NCI-H774 (cell line): ENCODE results near the gene OOSP2.

Experiments used
- DNase-seq: peaks from one replicate; lab custom pipeline; 2025; lab: John Stamatoyannopoulos, UW

The OOSP2 gene

GRCh38 chr11:60080535-60080934 is 40.3 kb downstream of the OOSP2 start:
- no peak for DNase-seq

GRCh38 chr11:60084631-60085273 is 44.5 kb downstream of the OOSP2 start:
- peak; percentile 47 for DNase-seq

DNA sequence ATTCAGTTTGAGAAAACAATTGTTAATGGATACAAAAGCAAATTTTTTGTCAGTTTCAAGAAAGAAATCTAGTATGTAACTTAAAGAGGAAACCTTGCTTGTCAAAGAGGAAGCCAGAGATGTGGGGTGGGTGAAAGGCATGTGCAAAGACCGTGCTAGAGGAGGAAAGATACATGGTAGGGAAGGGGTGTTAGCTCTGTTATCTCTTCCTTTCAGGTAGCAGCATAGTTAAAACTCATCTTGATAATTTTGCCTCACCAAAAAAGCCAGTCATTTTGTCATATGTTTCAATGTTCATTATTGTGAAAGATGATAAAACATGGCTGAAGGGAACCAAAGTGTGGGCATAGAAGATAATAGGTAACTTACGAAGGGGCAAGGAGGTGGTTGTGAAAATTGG is 45.7 kb downstream of the OOSP2 start:
- DNase-seq = no peak

- DNase-seq = no peak
Measured at GRCh38 chr11:60087239-60087638, 47.0 kb downstream of the OOSP2 start.

DNA sequence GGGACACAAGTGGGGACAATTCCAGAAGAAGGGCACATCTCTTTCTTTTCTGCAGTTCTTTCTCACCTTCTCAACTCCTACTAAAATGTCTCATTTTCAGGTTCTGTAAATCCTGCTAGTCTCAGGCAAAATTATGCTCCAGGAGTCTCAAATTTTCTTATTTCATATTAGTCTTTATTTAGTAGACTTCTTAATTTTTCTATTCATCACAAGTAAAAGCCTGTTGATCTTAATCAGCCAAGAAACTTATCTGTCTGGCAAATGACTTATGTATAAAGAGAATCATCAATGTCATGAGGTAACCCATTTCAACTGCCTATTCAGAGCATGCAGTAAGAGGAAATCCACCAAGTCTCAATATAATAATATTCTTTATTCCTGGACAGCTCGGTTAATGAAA is 48.2 kb downstream of the OOSP2 start, which contains the start of gene MS4A2:
MS4A2 (plus strand) TSS at position 301 of the 400 bp plus-strand sequence. CDS start 102 bp downstream, outside the sequence.
- DNase-seq = no peak

GRCh38 chr11:60095477-60096120 is 55.4 kb downstream of the OOSP2 start:
- no peak for DNase-seq

DNA sequence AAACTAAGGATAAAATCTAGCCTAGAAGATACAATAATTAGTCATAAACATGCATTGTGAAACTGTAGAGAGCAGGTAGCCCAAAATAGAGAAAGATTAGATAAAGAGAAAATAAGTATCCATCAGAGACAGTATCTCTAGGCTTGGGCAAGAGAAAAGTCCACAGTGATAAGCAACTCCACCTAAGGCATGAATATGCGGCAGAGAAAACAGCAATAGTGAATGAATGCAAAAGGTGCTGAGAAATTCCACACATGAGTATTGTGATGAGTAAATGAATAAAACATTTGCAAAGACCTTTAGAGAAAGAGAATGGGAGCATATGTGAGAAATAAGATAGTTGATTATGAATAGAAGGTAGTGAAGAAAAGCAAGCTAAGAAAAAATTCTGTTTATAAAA is 57.0 kb downstream of the OOSP2 start:
- DNase-seq = no peak
